Stimulated activated CD8-positive, alpha-beta memory T cell treated with anti-CD3 and anti-CD28 coated beads, Interleukin-15, amount 100 ng/mL, for 24 hours (primary cell): ENCODE measurements around the gene PDYN.

ENCODE experiments used
- DNase-seq: peaks from one replicate; pipeline ENCODE4 v3.0.0-alpha.2; 2020; ENCODE audit warnings: low read depth

Gene PDYN

DNA sequence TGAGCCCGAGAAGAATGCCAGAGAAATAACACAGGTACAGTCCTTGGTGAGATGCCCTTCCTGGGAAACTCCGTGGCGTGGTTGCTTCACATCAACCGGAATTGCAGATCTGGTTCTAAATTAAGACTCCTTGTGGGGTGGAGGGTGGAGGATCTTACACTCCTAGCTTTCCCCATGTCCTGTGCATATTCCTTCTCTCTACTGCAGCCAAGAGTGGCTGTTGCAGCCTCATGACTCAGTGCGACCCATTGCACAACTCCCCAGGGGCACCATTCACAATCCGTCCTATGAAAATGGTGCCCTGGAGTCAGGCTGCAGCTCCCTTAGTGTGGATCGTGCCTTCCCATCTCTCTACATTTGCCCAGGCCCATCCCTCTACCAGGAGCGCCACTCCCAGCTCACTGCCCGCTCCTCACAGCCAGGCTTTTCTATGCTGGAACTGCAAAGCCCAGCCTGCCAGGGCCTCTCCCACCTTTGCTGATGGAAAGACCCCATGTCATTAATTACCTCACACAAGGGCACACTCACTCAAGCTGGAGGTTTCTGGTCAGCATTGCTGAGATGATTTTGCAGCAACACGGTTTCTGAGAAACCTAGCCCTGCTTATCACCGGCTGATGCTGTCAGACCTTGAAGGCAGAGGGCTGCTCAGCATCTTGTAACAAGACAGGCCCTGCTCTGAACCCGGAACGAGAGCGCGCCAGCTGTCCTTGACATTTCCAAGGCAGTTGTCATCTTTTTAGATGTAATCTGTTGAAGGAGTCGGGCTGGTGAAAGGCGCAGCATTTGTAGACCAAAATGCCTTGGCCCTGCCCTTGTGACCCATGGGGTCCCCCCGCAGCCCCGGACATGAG, 58.9 kb downstream of the PDYN start:
- no peak for DNase-seq

DNA sequence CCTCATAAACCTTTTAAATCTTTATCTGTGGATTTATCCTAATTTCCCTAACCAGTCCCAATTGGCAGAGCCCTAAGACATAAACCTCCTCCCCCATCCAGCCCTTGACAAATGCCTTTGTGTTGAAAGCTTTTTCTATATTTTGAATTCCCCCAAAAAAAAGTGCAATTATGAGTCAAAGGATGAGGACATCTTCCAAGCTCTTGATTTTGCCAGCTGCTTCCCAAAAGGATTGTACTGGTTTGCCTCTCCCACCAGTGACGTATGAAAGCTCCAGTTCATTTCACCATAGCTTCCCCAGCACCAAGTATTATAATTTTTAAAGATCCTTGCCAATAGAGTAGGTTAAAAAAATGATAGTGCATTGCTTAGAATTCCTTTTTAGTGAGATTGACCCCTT, 59.7 kb downstream of the PDYN start:
- no peak for DNase-seq

DNA sequence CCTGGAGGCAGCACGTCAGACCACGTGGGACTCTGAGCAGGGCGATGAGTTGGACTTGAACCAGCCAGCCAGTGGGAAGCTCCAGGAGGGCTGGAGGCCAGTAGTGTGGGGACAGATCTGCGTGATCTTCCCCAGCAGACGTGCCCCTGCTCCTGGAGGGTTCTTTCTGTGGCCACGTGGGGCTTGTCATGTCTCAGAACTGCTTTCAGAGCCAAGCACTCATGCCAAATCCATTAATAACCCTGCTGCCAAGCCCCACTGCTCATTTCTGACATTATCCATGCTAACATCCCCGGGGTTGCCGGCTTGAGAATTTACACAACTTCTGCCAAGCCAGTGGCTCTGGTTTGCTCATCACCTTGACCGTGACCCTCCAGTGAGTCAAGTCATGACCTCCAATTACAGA, 60.4 kb downstream of the PDYN start:
- DNase-seq: no peak

DNA sequence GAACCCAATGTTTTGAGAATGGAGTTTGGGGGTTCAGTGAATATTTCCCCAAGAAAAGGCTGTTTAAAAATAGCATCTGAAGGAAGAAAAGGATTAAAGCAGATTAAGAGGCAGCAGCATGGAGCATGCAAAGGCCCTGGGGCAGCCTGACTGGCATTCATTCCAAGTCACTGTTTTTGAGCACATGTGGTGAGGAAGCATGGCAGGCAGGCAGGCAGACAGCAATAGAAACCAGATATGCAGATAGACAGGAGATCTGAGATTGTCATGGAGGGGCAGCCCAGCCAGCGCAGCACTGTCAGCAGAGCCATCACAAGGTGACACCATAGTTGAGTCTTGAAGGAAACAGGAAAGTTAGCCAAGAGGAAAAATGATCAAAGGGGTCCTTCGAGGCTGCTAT, 60.9 kb downstream of the PDYN start:
- DNase-seq: no peak

DNA sequence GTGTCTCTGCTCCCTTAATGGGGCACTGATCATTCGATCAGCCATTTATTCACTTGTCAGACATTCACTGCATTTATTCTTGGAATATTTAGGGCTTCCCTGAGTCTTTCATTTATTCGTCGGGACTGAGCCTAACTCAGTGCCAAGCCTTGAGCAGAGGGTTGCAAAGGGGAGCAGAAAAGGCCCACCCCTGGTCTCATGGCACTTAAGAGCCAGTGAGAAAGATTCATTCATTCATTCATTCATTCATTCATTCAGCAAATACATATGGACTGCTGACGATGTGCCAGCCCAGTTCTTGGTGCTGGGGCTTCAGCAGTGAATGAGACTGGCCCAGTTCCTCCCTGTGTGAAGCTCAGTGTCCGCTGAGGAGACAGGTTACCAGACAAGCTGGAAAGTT, 62.0 kb downstream of the PDYN start:
- DNase-seq: no peak

DNA sequence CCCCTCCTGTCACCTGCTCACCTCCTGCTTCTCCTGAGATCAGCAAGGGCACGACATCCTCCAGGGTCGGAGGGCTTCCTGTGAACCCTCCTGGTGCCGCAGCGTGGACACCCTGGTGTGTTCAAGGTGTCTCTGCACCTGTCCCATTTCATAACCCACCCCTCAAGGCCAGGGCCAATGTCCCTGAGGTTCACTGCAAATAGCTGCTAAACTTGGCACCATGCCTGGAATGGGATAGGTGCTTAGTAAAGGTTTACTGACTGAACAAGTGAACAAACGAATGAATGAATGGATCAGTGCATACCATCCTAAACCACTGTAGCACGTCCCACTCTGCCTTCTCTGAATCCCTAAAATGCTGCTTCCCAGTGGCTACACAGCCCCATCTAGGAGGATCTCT, 63.7 kb downstream of the PDYN start:
- no peak for DNase-seq

DNA sequence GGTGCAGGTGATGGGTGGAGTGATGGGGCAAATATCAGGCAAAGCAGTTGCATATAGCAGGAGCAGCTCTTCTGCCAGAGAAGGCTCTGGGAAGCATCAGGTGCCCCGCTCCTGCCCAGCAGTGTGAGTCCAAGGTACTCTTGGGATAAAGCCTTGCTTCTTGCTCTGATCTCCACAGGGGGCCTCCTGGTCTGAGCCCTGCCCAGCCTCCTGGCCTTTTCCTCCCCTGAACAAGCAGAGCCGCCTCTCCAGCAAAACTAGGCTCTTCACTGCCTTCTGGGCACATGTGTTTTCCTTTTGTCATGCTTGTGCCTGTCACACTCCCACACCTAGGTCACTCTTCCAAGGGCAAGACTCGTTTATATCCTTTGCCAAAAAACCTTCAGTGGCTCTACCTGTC, 64.4 kb downstream of the PDYN start:
- no peak for DNase-seq

DNA sequence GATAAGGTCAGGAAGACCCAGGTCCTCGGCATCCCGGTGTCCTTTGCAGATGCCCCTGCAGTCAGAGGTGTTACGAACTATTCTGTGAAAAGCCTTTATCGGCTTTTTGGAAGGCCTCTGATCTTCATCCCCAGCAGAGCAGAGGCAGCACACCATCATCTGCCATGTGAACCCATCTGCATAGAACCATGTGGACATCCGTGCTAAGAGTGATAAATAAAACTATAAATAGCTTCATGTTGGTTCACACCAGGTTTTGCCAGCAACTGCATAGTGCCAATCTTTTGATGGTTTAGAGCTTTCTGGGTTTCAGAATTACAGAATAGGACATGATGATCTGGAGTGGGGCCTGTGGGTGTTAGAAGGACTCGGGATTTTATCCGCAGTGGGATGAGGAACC, 65.1 kb downstream of the PDYN start:
- DNase-seq: no peak
